Ishikawa (cell line): ENCODE results near the gene INPP4B.

Experiments used
- CEBPB ChIP-seq: IDR thresholded peaks from 2 replicates; pipeline ENCODE4 v1.6.1; 2012
- CREB1 ChIP-seq: IDR thresholded peaks from 2 replicates; pipeline ENCODE4 v1.6.1; 2012; ENCODE audit warnings: low read depth
- EGR1 ChIP-seq: IDR thresholded peaks from 2 replicates; pipeline ENCODE4 v1.6.1; 2012
- EP300 ChIP-seq: IDR thresholded peaks from 2 replicates; pipeline ENCODE4 v1.6.1; 2012; ENCODE audit warnings: borderline replicate concordance
- FOXM1 ChIP-seq: IDR thresholded peaks from 2 replicates; pipeline ENCODE4 v1.6.1; 2012; ENCODE audit warnings: low read depth, borderline replicate concordance
- NFIC ChIP-seq: IDR thresholded peaks from 2 replicates; pipeline ENCODE4 v1.6.1; 2012
- RAD21 ChIP-seq: IDR thresholded peaks from 2 replicates; pipeline ENCODE4 v1.6.1; 2012; ENCODE audit warnings: low read depth
- REST ChIP-seq: IDR thresholded peaks from 2 replicates; pipeline ENCODE4 v1.6.1; 2012; ENCODE audit warnings: low read depth, mild to moderate bottlenecking
- TAF1 ChIP-seq: IDR thresholded peaks from 2 replicates; pipeline ENCODE4 v1.6.1; 2012; ENCODE audit warnings: low read depth, mild to moderate bottlenecking
- TCF12 ChIP-seq: IDR thresholded peaks from 2 replicates; pipeline ENCODE4 v1.6.1; 2012; ENCODE audit warnings: low read depth
- TEAD4 ChIP-seq: IDR thresholded peaks from 2 replicates; pipeline ENCODE4 v1.6.1; 2012
- USF1 ChIP-seq: IDR thresholded peaks from 2 replicates; pipeline ENCODE4 v1.6.1; 2012
- YY1 ChIP-seq: IDR thresholded peaks from 2 replicates; pipeline ENCODE4 v1.6.1; 2012; ENCODE audit warnings: low read depth
- ZBTB7A ChIP-seq: IDR thresholded peaks from 2 replicates; pipeline ENCODE4 v1.6.1; 2012; ENCODE audit warnings: low read depth
- TF ChIP-seq, protein P1 (sequence below): IDR thresholded peaks from 2 replicates; pipeline ENCODE4 v1.6.1; 2012

Gene INPP4B

DNA sequence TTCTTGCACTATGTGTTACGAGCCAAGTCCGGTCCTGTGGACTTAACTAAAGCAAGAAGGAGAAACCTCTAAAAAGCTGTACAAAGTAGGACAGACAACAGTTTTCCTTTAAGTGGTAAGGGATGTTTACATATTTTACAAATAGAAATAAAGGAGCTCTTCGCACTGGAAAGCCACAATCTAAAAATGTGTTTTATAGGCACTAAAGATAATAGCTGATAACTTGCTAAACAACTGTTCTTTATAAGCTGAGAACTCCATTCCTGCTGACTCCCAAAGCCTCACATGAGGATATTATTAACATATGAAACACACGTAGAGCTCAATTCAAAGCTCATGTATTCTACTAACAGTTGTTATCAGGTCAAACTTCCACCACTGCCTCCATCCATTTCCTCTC lies 519.9 kb downstream of the INPP4B start:
- no peak for TF ChIP-seq YY1
- no peak for TF ChIP-seq TAF1
- TF ChIP-seq EP300 = no peak
- no peak for TF ChIP-seq TEAD4
- TF ChIP-seq USF1 = no peak
- no peak for TF ChIP-seq CEBPB
- TF ChIP-seq EGR1 = no peak
- TF ChIP-seq TCF12 = no peak
- no peak for TF ChIP-seq REST
- no peak for TF ChIP-seq CREB1
- no peak for TF ChIP-seq NFIC
- TF ChIP-seq, protein P1, sequence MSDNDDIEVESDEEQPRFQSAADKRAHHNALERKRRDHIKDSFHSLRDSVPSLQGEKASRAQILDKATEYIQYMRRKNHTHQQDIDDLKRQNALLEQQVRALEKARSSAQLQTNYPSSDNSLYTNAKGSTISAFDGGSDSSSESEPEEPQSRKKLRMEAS = no peak
- TF ChIP-seq ZBTB7A = no peak
- TF ChIP-seq FOXM1 = no peak

GRCh38 chr4:142324572-142324971 lies 521.5 kb downstream of the INPP4B start:
- TF ChIP-seq CEBPB (no peak), RAD21 (no peak), EP300 (no peak), EGR1 (no peak), TAF1 (no peak), FOXM1 (no peak), REST (no peak), TEAD4 (no peak), ZBTB7A (no peak), TCF12 (no peak), CREB1 (no peak), NFIC (no peak), USF1 (no peak), YY1 (no peak)
- TF ChIP-seq, protein P1 = no peak

- TF ChIP-seq, protein P1 = no peak
- TF ChIP-seq REST (no peak), RAD21 (no peak), TEAD4 (no peak), ZBTB7A (no peak), TCF12 (no peak), CREB1 (no peak), FOXM1 (no peak), EP300 (no peak), EGR1 (no peak), USF1 (no peak), NFIC (no peak), CEBPB (no peak), TAF1 (no peak), YY1 (no peak)
These were observed 523.1 kb downstream of the INPP4B start for GRCh38 chr4:142322996-142323395.

DNA sequence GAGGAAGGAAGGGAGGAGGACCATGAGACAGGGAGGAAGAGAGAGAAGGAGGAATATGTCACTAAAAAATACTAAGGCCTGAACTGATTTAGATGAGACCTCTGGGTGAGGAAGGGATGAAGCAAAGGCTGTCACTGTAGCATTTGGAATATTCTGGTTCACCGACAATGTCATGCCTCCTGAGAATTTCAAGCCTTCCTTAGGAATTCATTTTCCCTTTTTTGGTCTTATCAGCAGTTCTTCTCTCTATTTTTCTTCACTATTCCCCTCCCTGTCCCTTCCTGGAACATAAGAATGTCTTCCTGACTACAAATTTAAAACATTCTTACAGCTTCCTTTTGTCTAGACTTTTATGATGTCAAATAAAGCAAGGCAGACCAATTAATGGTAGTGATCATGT lies 527.8 kb downstream of the INPP4B start:
- TF ChIP-seq EGR1 (no peak), REST (no peak), ZBTB7A (no peak), EP300 (no peak), TEAD4 (no peak), RAD21 (no peak), CREB1 (no peak), FOXM1 (no peak), TCF12 (no peak), NFIC (no peak), YY1 (no peak), CEBPB (no peak), USF1 (no peak), TAF1 (no peak)
- TF ChIP-seq, protein P1 = no peak
